ENCODE results near the gene EXOC6.
"Not testable (repeated sequence)": the region's sequence is repeated elsewhere in the genome, so short reads cannot be mapped to it uniquely, and the experiment has no call there.

The EXOC6 gene

DNA sequence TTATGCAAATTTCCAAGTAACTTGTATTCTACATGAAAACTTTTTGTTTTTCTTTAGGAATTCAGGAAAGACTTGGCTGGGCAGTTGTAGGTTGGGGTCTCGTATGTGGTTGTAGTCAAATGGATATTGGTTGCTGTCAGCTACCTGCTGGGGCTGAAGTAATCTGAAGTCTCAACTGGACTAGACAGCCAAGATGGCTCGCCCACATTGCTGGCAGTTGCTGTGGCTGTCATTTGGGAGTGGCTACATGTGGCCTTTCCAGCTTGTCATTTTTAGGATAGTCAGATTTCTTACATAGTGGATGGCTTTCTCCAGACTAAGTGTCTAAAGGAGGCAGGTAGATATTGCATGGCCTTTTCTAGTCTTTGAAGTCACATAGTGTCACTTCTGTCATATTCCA, 32.6 kb downstream of the EXOC6 start:
- no peak for DNase-seq

GRCh38 chr10:92886334-92886961, 38.1 kb downstream of the EXOC6 start:
- no peak for DNase-seq

DNA sequence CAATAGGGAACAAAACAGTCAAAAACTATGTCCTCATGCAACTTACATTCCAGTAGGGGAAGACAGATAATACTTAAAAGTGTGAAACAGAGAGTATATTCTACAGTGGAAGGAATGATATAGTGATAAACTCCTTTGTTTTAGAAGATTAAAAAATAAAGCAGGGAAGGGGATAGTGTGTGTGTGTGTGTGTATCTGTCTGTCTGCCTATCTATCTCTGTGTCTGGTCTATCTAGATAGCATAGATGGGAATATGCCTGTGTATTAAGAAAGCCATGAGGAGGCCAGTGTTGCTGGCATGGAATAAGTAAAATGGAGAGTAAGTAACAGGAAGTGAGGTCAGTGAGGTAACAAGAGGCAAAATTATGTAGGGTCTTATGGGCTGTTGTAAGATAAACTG, 42.2 kb downstream of the EXOC6 start:
- DNase-seq, result no peak

DNA sequence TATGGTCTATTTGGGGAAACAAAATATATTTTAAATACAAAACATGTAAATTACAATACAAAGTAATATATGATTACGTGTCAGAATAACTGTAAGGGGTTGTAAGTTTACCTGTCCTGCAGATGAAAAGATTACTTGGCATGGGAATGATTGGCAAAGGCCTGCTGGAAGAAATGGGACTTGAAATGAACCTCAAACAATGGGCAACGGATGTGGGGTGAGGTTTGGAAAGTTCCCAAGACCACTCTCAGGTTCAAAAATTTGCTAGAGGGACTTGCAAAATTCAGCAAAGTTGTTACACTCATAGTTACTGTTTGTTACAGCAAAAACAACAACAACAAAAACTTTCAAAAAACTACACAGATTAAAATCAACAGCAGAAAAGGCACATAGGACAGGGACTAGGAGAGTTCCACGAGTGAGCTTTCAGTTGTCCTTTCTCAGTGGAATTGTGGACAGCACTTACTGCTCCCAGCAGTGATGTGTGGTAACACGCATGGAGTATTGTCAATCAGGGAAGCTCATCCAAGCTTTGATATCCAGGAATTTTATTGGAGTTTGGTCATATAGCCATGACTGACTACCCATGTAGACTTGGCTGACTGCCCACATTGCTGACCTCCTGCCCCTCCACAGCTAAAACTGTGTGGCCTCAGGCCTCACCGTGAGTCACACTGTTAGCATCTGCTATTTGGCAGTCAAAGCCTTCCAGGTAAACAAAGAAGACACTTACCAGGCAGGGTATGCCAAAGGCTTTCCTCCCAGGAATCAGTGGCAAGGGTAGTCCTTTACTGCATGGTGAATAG, 43.8 kb downstream of the EXOC6 start:
- DNase-seq, result no peak

DNA sequence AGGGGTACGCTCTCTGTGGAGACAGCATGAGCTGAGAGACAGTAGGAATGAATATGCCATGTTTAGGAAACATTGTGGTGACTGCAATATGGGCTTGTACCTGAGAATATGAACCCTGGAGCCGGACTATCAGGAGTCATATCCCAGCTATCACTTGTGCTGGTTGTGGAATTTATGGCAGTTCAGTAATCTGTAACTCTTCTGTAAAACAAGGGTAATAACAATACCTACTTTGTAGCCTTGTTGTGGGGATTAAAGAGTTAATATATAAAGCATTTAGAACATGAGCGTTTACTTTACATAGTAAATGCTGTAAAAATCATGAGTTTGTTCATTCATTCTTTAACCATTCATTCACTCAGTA, 44.4 kb downstream of the EXOC6 start:
- no peak for DNase-seq

GRCh38 chr10:92894081-92894655, 45.8 kb downstream of the EXOC6 start:
- DNase-seq, result no peak

- DNase-seq, result no peak
Measured at GRCh38 chr10:92897916-92898315, 49.6 kb downstream of the EXOC6 start.

GRCh38 chr10:92901819-92902251, 53.5 kb downstream of the EXOC6 start:
- DNase-seq, result no peak

- DNase-seq, result no peak
Measured at GRCh38 chr10:92903633-92904032, 55.3 kb downstream of the EXOC6 start.

GRCh38 chr10:92907280-92907679, 59.0 kb downstream of the EXOC6 start:
- no peak for DNase-seq

- not testable (repeated sequence) for DNase-seq
Measured at GRCh38 chr10:92912631-92913030, 64.3 kb downstream of the EXOC6 start.

DNA sequence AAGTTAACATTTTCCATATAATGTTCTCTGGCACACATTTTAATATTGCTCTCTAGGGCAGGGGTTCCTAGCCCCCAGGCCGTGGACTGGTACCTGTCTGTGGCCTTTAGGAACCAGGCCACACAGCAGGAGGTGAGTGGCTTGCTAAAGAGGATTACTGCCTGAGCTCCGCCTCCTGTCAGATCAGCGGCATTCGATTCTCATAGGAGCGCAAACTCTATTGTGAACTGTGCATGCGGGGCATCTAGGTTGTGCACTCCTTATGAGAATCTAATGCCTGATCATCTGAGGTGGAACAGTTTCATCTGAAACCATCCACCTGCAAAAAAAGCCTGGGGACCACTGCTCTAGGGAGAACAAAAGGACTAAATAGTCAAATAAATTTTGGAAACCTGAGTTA, 65.7 kb downstream of the EXOC6 start:
- DNase-seq, result no peak

GRCh38 chr10:92914478-92915325, 66.4 kb downstream of the EXOC6 start:
- peak; percentile 2 for DNase-seq

GRCh38 chr10:92915892-92916291, 67.6 kb downstream of the EXOC6 start:
- DNase-seq, result no peak

DNA sequence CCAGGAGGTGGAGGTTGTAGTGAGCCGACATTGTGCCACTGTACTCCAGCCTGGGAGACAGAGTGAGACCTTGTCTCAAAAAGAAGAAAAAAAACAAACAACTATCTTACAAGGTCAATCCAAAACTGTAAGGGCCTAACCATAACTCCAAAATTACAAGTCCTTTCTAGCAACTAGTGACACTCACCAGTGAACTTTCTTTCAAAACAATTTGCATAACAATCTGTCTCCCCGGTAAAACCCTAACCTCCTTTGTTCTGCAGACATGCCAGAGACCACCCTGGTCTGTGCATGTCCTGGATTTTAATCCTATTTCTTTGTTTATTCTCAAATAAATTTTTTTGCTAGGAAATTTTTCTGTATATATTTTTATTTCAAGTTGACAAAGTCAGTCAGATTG, 68.1 kb downstream of the EXOC6 start:
- DNase-seq, result no peak

GRCh38 chr10:92918603-92919002, 70.3 kb downstream of the EXOC6 start:
- no peak for DNase-seq

- no peak for DNase-seq
Measured at GRCh38 chr10:92920866-92921265, 72.5 kb downstream of the EXOC6 start.

DNA sequence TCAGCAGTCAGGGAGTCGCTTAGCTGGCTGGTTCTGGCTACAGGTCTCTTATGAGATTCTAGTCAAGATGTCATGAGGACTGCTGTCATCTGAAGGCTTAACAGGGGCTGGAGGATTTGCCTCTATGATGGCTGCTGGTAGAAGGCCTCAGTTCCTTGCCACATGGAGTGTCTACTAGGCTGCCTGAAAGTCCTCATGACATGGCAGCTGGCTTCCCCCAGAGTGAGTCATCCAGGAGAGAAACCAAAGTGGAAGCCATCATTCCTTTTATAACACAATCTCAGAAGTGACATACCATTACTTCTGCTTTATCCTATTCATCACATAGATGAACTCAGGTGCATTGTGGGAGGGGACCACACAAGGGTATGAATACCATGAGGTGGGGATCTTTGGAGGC, 75.1 kb downstream of the EXOC6 start:
- no peak for DNase-seq

DNA sequence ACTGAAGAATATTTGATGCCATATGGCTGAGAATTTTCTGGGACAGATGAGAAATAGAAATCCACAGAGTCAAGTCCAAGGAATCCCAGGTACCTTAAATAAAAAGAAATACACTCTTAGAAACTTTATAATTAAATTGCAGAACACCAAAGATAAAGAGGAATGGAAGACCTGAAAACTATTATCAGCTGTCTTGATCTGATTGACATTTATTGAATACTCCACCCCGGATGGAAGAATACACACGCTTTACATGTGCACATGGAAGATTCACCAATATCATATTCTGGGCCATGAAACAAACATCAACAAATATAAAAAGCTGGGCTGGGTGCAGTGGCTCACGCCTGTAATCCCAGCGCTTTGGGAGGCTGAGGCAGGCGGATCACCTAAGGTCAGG, 81.6 kb downstream of the EXOC6 start:
- DNase-seq, result no peak

GRCh38 chr10:92931597-92931996, 83.3 kb downstream of the EXOC6 start:
- no peak for DNase-seq

DNA sequence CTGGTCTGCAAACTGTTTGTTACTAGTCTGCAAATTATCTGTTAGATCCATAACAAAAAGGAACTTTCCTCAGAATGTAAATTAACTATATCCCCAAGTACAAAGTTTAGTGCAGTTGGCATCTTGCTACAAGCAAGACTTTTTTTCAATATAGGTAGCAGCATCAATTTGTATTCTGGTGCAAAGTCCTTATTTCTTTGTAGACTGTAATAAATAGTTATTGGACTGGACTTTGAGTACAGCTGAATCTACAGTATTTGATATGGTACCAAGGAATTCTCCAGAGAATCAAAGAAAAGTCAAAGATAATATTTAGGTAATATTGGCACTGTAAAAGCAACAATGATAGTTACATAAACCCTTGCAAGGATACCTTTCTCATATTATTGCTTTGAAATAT, 89.6 kb downstream of the EXOC6 start:
- no peak for DNase-seq

- no peak for DNase-seq
Measured at GRCh38 chr10:92938841-92939240, 90.5 kb downstream of the EXOC6 start.

GRCh38 chr10:92942226-92942625, 93.9 kb downstream of the EXOC6 start:
- no peak for DNase-seq
